GM19455 (cell line): ENCODE data around the gene DOK7.

ENCODE experiments used
- ATAC-seq: cut with Tn5 transposase; IDR thresholded peaks from one replicate; pipeline ENCODE4 v1.9.1; 2021; ENCODE audit not compliant: unreplicated experiment

DOK7 gene, protein sequence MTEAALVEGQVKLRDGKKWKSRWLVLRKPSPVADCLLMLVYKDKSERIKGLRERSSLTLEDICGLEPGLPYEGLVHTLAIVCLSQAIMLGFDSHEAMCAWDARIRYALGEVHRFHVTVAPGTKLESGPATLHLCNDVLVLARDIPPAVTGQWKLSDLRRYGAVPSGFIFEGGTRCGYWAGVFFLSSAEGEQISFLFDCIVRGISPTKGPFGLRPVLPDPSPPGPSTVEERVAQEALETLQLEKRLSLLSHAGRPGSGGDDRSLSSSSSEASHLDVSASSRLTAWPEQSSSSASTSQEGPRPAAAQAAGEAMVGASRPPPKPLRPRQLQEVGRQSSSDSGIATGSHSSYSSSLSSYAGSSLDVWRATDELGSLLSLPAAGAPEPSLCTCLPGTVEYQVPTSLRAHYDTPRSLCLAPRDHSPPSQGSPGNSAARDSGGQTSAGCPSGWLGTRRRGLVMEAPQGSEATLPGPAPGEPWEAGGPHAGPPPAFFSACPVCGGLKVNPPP

GRCh38 chr4:3462790-3463415 is at the start of gene DOK7:
DOK7 (plus strand) TSS chr4:3463306; CDS start chr4:3463376, 70 bp downstream.
- ATAC-seq: no peak

DNA sequence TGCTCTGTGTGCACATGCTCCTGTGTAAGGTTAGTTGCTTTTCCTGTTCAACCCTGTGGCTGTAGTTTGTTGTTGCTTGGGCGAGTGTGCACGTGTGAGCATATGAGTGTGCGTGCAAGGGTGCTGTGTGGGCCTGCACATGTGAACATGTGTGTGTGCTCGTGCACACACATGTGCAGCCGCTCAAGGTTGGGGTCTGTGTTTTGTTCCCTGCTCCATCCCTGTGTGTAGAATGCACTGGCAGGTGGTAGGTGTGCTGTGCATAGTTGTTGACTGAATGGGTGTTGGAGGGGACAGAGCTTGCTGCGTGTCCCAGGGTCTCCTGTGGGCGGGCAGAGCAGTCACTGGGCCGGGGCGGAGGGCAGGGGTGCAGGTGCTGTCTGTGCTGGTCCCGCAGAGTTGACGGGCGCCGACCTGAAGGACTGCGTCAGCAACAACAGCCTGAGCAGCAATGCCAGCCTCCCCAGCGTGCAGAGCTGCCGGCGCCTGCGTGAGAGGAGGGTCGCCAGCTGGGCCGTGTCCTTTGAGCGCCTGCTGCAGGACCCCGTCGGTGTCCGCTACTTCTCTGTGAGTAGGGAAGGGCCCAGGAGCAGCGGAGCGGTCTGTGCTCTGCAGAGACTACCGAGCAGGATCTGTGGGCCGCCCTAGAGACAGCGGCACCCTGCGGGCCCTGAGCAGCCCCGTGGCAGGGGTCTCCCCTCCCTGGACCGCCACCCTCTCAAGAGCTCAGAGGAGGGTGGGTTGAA is 49.3 kb upstream of the DOK7 start:
- ATAC-seq: no peak

- ATAC-seq: no peak
Measured at GRCh38 chr4:3414421-3415279, 48.5 kb upstream of the DOK7 start.

GRCh38 chr4:3415471-3416141 is 47.5 kb upstream of the DOK7 start:
- ATAC-seq: no peak

DNA sequence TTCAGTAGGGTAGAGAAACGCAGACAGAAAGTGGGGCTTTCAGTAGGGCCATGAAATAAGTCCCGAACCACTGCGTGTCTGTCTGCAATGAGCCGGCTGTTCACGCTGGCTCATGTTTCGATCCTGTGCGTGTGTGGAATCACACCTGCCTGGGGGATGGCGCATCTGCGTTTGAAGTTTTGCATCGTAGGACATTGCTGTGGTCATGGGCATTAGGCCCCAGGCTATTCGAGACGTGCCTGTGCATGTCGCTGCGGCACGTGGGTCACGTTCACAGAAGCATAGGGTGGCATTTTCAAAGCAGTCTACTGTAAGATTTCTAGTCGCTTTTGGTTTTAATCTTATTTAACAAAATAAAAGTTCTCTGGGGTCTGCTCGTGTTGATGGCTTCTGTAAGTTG is 46.8 kb upstream of the DOK7 start:
- no peak for ATAC-seq

DNA sequence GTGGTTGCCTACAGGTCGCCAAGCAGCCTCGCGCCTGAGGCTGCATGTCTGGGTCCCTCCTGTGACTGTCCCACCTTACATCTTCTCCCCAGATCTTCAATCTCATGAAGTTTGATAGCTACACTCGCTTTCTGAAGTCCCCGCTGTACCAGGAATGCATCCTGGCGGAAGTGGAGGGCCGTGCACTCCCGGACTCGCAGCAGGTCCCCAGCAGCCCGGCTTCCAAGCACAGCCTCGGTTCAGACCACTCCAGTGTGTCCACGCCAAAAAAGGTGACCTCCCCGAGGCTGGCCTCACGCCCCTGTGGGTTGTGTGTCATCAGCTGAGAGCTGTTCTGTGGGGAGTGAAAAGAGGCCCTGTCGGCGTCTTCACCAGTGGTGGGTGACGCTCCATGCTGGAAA is 46.3 kb upstream of the DOK7 start:
- ATAC-seq: no peak

DNA sequence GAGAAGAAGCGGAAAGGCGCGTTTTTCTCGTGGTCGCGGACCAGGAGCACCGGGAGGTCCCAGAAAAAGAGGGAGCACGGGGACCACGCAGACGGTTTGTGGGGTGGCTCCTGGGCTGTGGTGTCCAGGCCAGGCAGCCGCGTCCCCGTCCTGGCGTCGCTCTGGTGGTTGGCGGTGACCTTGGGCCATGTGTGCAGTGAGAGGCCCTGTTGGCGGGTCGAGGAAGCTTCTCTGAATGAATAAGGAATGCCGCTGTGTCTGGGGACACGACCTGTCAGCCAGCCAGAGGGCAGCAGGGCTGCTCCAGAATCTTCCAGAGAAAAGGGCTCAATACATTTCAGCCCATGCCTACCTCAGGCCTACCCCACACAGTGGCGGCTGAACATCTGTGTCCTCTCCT is 45.7 kb upstream of the DOK7 start:
- no peak for ATAC-seq

GRCh38 chr4:3418029-3418762 is 44.9 kb upstream of the DOK7 start:
- ATAC-seq: no peak

- no peak for ATAC-seq
Measured at GRCh38 chr4:3419836-3420605, 43.1 kb upstream of the DOK7 start.

DNA sequence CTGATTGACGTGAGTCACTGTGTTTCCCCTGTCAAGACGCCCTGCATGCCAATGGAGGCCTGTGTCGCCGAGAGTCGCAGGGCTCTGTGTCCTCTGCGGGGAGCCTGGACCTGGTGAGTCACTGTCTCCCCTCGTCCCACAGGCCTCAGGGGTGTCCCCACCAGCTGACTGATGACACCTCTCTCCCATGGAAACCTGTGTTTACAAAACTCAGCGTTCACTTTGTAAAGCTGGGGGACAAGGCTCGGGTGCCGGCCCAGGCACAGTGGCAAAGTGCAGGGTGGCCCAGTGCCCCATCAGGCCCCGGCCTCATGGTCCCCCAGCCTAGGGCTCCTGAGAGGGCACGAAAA is 42.5 kb upstream of the DOK7 start:
- ATAC-seq: no peak

GRCh38 chr4:3420956-3421355 is 42.1 kb upstream of the DOK7 start:
- ATAC-seq: no peak

GRCh38 chr4:3421470-3421869 is 41.6 kb upstream of the DOK7 start:
- ATAC-seq: no peak

DNA sequence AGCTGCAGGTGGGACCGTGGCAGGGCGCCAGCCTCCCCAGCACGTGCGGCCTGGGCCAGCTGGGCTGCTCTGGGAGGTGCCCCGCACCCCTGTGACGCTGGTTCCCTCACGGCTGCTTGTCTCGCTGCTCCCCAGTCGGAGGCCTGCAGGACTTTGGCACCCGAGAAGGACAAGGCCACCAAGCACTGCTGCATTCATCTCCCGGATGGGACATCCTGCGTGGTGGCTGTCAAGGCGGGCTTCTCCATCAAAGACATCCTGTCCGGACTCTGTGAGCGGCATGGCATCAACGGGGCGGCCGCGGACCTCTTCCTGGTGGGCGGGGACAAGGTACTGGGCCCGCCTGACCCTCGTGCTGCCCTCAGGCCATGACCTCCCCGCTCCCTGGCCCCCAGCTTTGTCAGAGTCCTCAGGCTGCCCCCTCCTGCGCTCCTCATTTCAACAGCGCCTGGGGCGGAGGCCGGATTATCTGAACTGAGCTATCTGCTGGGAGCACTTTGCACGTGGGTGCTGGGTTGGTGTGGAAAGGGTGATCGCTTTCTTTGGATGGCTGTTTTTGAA is 40.8 kb upstream of the DOK7 start:
- no peak for ATAC-seq

DNA sequence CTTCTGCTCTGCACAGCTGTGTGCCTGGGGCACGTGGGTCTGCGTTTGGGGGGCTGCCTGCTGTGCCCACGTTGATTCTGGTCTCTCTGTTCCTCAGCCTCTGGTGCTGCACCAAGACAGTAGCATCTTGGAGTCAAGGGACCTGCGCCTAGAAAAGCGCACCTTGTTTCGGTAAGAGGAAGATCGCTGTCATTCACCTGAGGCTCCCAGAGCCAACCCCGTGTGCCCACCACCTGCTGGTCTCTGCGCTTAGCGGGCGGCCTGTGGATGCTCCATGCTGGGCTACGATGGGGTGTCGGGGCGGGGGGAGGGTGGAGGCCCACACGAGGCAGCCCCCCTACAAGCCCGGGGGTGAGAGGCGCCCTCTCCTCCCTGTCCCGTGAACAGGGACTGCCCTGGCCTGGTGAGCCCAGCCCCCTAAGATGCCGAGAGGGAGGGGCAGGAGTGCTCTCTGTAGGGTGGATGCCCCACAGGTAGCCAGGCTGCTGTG is 40.3 kb upstream of the DOK7 start:
- no peak for ATAC-seq

DNA sequence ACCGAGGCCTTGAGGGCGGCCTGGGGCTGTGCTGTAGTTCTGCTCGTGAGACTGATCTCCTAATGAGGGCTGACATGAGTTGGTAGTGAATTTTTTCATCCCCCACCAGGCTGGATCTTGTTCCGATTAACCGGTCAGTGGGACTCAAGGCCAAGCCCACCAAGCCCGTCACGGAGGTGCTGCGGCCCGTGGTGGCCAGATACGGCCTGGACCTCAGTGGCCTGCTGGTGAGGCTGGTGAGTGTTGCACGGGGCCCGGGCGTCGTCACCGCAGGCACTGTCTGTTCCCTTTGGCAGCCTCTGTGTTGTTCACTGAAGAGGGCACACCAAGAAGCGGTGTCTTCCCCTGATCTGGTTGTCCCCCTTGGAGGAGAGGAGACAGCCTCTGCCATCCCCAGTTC is 39.7 kb upstream of the DOK7 start:
- ATAC-seq: no peak

GRCh38 chr4:3423952-3424351 is 39.2 kb upstream of the DOK7 start:
- no peak for ATAC-seq

DNA sequence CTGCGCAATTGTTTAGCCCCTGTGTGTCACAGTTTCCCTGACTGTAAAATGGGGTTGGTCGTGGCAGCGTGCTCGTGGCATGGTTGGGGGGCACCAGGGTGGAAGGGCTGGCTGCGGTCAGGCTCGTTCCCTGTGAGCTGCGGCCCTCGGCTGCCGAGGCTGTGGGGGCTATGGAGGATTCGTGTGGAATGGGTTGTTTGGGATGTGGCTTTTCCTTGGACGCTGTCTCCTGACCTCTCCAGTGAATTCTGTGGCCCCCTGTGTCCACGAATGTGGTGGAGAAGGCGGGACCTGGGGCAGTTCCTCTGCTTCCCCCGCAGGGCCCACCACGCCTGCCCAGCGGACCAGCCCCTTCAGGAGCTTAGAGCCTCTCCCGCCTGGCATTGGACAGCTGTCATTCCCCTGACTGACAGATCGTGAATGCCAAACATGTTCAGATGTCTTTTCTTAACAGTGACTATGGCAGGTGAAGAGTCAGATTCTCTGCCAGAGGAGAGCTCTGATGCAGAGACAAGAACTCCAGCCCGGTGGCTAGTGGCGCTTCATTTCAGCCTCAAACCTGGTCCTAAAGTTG is 38.5 kb upstream of the DOK7 start:
- ATAC-seq: no peak

DNA sequence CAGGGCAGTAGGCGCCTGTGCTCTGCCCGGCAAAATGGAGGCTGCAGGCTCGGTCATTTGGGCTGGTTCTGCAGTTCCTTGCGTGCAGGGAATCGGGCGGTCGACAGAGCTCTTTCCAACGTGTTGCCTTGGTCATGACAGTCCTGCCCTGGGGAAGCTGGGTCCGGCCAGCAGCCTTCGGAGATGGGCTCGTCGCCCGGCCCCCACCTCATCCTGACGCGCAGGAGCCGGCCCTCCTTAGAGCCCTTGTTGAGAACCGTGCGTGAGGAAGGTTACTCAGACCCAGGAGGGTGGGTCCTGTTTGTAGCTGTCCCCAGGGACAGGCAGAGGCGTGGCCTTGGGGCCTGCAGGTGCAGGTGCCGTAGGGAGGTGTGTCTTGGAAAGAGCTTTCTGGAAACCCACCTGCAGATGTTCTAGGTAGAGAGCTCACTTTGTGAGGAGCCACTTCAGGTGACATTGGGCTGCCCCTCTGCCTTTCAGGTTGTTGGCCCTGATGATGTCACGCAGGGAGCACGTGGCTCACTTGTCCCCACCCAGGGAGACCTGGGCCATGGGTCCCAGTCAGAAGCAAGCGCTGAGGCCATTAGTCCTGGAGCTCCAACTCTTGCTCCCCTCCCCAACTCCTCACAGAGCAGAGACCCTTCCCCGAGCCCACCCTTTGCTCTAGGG is 36.5 kb upstream of the DOK7 start:
- no peak for ATAC-seq
